GM21360 (cell line): ENCODE data around the gene GRK3.

Source experiments
- ATAC-seq: cut with Tn5 transposase; IDR thresholded peaks from one replicate; pipeline ENCODE4 v1.9.1; 2021; ENCODE audit warnings: mild to moderate bottlenecking, moderate library complexity; ENCODE audit not compliant: unreplicated experiment

The GRK3 gene

GRCh38 chr22:25751174-25751581, 186.7 kb downstream of the GRK3 start:
- no peak for ATAC-seq

- ATAC-seq, result no peak
These were observed 188.2 kb downstream of the GRK3 start for GRCh38 chr22:25752615-25753214.

GRCh38 chr22:25753252-25753651, 188.8 kb downstream of the GRK3 start:
- no peak for ATAC-seq

- no peak for ATAC-seq
These were observed 190.2 kb downstream of the GRK3 start for GRCh38 chr22:25754527-25755202.

- ATAC-seq, result no peak
These were observed 193.2 kb downstream of the GRK3 start for GRCh38 chr22:25757686-25758085.

GRCh38 chr22:25758316-25758715, 193.8 kb downstream of the GRK3 start:
- ATAC-seq, result no peak

GRCh38 chr22:25759825-25760231, 195.4 kb downstream of the GRK3 start:
- no peak for ATAC-seq

- ATAC-seq, result no peak
These were observed 195.8 kb downstream of the GRK3 start for GRCh38 chr22:25760294-25760693.

GRCh38 chr22:25760848-25761595, 196.5 kb downstream of the GRK3 start:
- ATAC-seq, result no peak

- no peak for ATAC-seq
These were observed 197.7 kb downstream of the GRK3 start for GRCh38 chr22:25762147-25762546.

- no peak for ATAC-seq
These were observed 198.8 kb downstream of the GRK3 start for GRCh38 chr22:25763239-25763777.

GRCh38 chr22:25764270-25765015, 200.0 kb downstream of the GRK3 start:
- no peak for ATAC-seq

GRCh38 chr22:25765016-25765367, 200.5 kb downstream of the GRK3 start:
- ATAC-seq, result no peak

GRCh38 chr22:25765801-25766200, 201.3 kb downstream of the GRK3 start:
- ATAC-seq, result no peak

- ATAC-seq, result no peak
These were observed 201.9 kb downstream of the GRK3 start for GRCh38 chr22:25766418-25766817.

- no peak for ATAC-seq
These were observed 205.9 kb downstream of the GRK3 start for GRCh38 chr22:25770333-25770732.

- no peak for ATAC-seq
These were observed 207.8 kb downstream of the GRK3 start for GRCh38 chr22:25772288-25772687.

GRCh38 chr22:25774575-25775026, 210.1 kb downstream of the GRK3 start:
- ATAC-seq, result no peak

- no peak for ATAC-seq
These were observed 211.1 kb downstream of the GRK3 start for GRCh38 chr22:25775531-25775930.

- ATAC-seq, result no peak
These were observed 212.9 kb downstream of the GRK3 start for GRCh38 chr22:25777411-25777810.

GRCh38 chr22:25777870-25778269, 213.4 kb downstream of the GRK3 start:
- no peak for ATAC-seq
